Progenitor cell of endocrine pancreas (in vitro differentiated cells): ENCODE results near the gene CES2. TPM values are rescaled to one million over a fixed set of nuclear protein-coding genes. Genes with fewer than 3 reads are reported as not detected.
A peak's percentile ranks its signal among the peaks of the same experiment; 100 is the strongest.
"Not testable (repeated sequence)": the region's sequence is repeated elsewhere in the genome, so short reads cannot be mapped to it uniquely, and the experiment has no call there.

Experiments used
- DNase-seq: peaks from one replicate; pipeline ENCODE4 v3.0.0; 2021; ENCODE audit warnings: low spot score; ENCODE audit not compliant: unreplicated experiment
- H3K27ac Mint-ChIP-seq: 2 replicates; pipeline ENCODE4 v1.8.0; 2021; ENCODE audit warnings: mild to moderate bottlenecking, moderate library complexity, mixed read lengths
- H3K27me3 Mint-ChIP-seq: 2 replicates; pipeline ENCODE4 v1.8.0; 2021; ENCODE audit warnings: mixed read lengths
- H3K36me3 Mint-ChIP-seq: 2 replicates; pipeline ENCODE4 v1.8.0; 2022; ENCODE audit warnings: mixed read lengths; ENCODE audit not compliant: insufficient read depth
- H3K4me1 Mint-ChIP-seq: 2 replicates; pipeline ENCODE4 v1.8.0; 2021; ENCODE audit warnings: low read depth, mixed read lengths
- H3K4me3 Mint-ChIP-seq: 2 replicates; pipeline ENCODE4 v1.8.0; 2021; ENCODE audit warnings: low read depth, mild to moderate bottlenecking, moderate library complexity, mixed read lengths
- H3K9me3 Mint-ChIP-seq: 2 replicates; pipeline ENCODE4 v1.8.0; 2021; ENCODE audit warnings: low read depth, mixed read lengths
- CTCF ChIP-seq: fragments of 200-600 bp; sonication (generic); IDR thresholded peaks from one replicate; pipeline ENCODE4 v1.5.0; 2021; ENCODE audit warnings: antibody characterized with exemption, mild to moderate bottlenecking; ENCODE audit not compliant: unreplicated experiment
- total RNA-seq: library from RNA; stranded (reverse); gene quantifications from 2 replicates; pipeline ENCODE4 v1.2.1, GENCODE V29; 2021

The CES2 gene
- total RNA-seq, 1 donor from 2014 or later, result 43.9 TPM

- peaks cover 28% of the 10 kb centered on the region for H3K27me3 Mint-ChIP-seq
- TF ChIP-seq CTCF, result no peak
- no peak overlapping the region for H3K27ac Mint-ChIP-seq
- H3K9me3 Mint-ChIP-seq, result no peaks in the 10 kb centered on the region
- DNase-seq, result no peak
- H3K4me1 Mint-ChIP-seq, result peaks cover 2% of the 10 kb centered on the region
- H3K36me3 Mint-ChIP-seq, result no peaks in the 10 kb centered on the region
- no peak overlapping the region for H3K4me3 Mint-ChIP-seq
These were observed 28.7 kb downstream of the CES2 start for GRCh38 chr16:66964049-66964448.

- Mint-ChIP-seq H3K36me3 (no peaks in the 10 kb centered on the region), H3K27me3 (peaks cover 31% of the 10 kb centered on the region), H3K4me3 (no peak overlapping the region), H3K9me3 (no peaks in the 10 kb centered on the region), H3K27ac (no peak overlapping the region), H3K4me1 (no peaks in the 10 kb centered on the region)
- no peak for DNase-seq
- no peak for TF ChIP-seq CTCF
These were observed 33.5 kb downstream of the CES2 start for GRCh38 chr16:66968847-66969246.

- no peak overlapping the region for H3K4me3 Mint-ChIP-seq
- no peak for DNase-seq
- H3K27ac Mint-ChIP-seq, result no peak overlapping the region
- no peaks in the 10 kb centered on the region for H3K9me3 Mint-ChIP-seq
- no peaks in the 10 kb centered on the region for H3K36me3 Mint-ChIP-seq
- H3K27me3 Mint-ChIP-seq, result peaks cover 19% of the 10 kb centered on the region
- no peak for TF ChIP-seq CTCF
- H3K4me1 Mint-ChIP-seq, result no peaks in the 10 kb centered on the region
These were observed 35.7 kb downstream of the CES2 start for GRCh38 chr16:66970775-66971720.

- Mint-ChIP-seq H3K4me3 (no peak overlapping the region), H3K4me1 (no peaks in the 10 kb centered on the region), H3K9me3 (no peaks in the 10 kb centered on the region), H3K27ac (peak overlapping the region; percentile 16), H3K27me3 (peaks cover 15% of the 10 kb centered on the region), H3K36me3 (no peaks in the 10 kb centered on the region)
- DNase-seq, result no peak
- no peak for TF ChIP-seq CTCF
These were observed 37.7 kb downstream of the CES2 start for GRCh38 chr16:66972983-66973382.

GRCh38 chr16:66973716-66974115, 38.4 kb downstream of the CES2 start:
- H3K27ac Mint-ChIP-seq, result no peak overlapping the region
- no peaks in the 10 kb centered on the region for H3K36me3 Mint-ChIP-seq
- no peaks in the 10 kb centered on the region for H3K4me1 Mint-ChIP-seq
- DNase-seq, result no peak
- no peaks in the 10 kb centered on the region for H3K9me3 Mint-ChIP-seq
- no peak for TF ChIP-seq CTCF
- no peak overlapping the region for H3K4me3 Mint-ChIP-seq
- H3K27me3 Mint-ChIP-seq, result peaks cover 15% of the 10 kb centered on the region

GRCh38 chr16:66974156-66974931, 39.0 kb downstream of the CES2 start:
- H3K27ac Mint-ChIP-seq, H3K9me3 Mint-ChIP-seq, H3K36me3 Mint-ChIP-seq, H3K4me1 Mint-ChIP-seq, DNase-seq, H3K4me3 Mint-ChIP-seq: not testable (repeated sequence)
- H3K27me3 Mint-ChIP-seq, result peaks cover 15% of the 10 kb centered on the region

- H3K4me3 Mint-ChIP-seq, H3K27ac Mint-ChIP-seq, DNase-seq, H3K4me1 Mint-ChIP-seq, H3K9me3 Mint-ChIP-seq, H3K36me3 Mint-ChIP-seq: not testable (repeated sequence)
- peaks cover 13% of the 10 kb centered on the region for H3K27me3 Mint-ChIP-seq
These were observed 39.6 kb downstream of the CES2 start for GRCh38 chr16:66974932-66975246.
